Memory B cell (primary cell): ENCODE data around the gene MYOF.
A peak's percentile ranks its signal among the peaks of the same experiment; 100 is the strongest.

ENCODE experiments used
- ATAC-seq: fragments of 150-1000 bp; cut with Tn5 transposase; 2 replicates; pipeline ENCODE4 v1.10.0; 2021; ENCODE audit warnings: low read depth, mild to moderate bottlenecking, moderate library complexity
- DNase-seq, 2 donors: peaks; one replicate each; pipeline ENCODE4 v3.0.0; 2022; ENCODE audit warnings: low spot score in 2 of 2
- H3K27ac Mint-ChIP-seq: one replicate; pipeline ENCODE4 v1.8.0; 2022; ENCODE audit warnings: mild to moderate bottlenecking, moderate library complexity, mixed read lengths
- H3K27me3 Mint-ChIP-seq: one replicate; pipeline ENCODE4 v1.8.0; 2022; ENCODE audit warnings: mixed read lengths
- H3K36me3 Mint-ChIP-seq: one replicate; pipeline ENCODE4 v1.8.0; 2022; ENCODE audit warnings: mild to moderate bottlenecking, mixed read lengths
- H3K4me1 Mint-ChIP-seq: one replicate; pipeline ENCODE4 v1.8.0; 2022; ENCODE audit warnings: mixed read lengths
- H3K4me3 Mint-ChIP-seq: one replicate; pipeline ENCODE4 v1.8.0; 2022; ENCODE audit warnings: mild to moderate bottlenecking, moderate library complexity, mixed read lengths
- H3K9me3 Mint-ChIP-seq: one replicate; pipeline ENCODE4 v1.8.0; 2022; ENCODE audit warnings: mixed read lengths

MYOF gene

GRCh38 chr10:93482145-93482834, at the start of gene MYOF:
MYOF (minus strand) TSS chr10:93482334; CDS start chr10:93482194, 140 bp downstream.
- Mint-ChIP-seq H3K36me3 (no peaks in the 10 kb centered on the region), H3K27ac (peak within 1 kb of the TSS; percentile 66), H3K9me3 (no peaks in the 10 kb centered on the region)

GRCh38 chr10:93518531-93518930, 36.4 kb upstream of the MYOF start:
- Mint-ChIP-seq H3K9me3 (no peaks in the 10 kb centered on the region), H3K4me3 (no peak overlapping the region), H3K4me1 (peaks cover 4% of the 10 kb centered on the region), H3K27ac (no peak overlapping the region), H3K27me3 (no peaks in the 10 kb centered on the region), H3K36me3 (no peaks in the 10 kb centered on the region)
- no peak for ATAC-seq
- DNase-seq = no peak

More at GRCh38 chr10:93482145-93482834, at the start of gene MYOF:
- ATAC-seq (peak; percentile 76), DNase-seq (peak; percentile 27 to 55)
- Mint-ChIP-seq H3K27me3 (no peaks in the 10 kb centered on the region), H3K4me3 (peak within 1 kb of the TSS; percentile 85), H3K4me1 (peaks cover 11% of the 10 kb centered on the region)

GRCh38 chr10:93516006-93516380, 33.9 kb upstream of the MYOF start:
- ATAC-seq = no peak
- no peaks in the 10 kb centered on the region for H3K27me3 Mint-ChIP-seq
- H3K9me3 Mint-ChIP-seq = no peaks in the 10 kb centered on the region
- H3K27ac Mint-ChIP-seq = no peak overlapping the region
- H3K36me3 Mint-ChIP-seq = no peaks in the 10 kb centered on the region
- no peak overlapping the region for H3K4me3 Mint-ChIP-seq
- H3K4me1 Mint-ChIP-seq = peaks cover 7% of the 10 kb centered on the region
- no peak for DNase-seq

- no peaks in the 10 kb centered on the region for H3K27me3 Mint-ChIP-seq
- DNase-seq (no peak), ATAC-seq (no peak)
- H3K27ac Mint-ChIP-seq = no peak overlapping the region
- H3K9me3 Mint-ChIP-seq = no peaks in the 10 kb centered on the region
- H3K4me3 Mint-ChIP-seq = no peak overlapping the region
- peaks cover 7% of the 10 kb centered on the region for H3K4me1 Mint-ChIP-seq
- no peaks in the 10 kb centered on the region for H3K36me3 Mint-ChIP-seq
These were observed 33.2 kb upstream of the MYOF start for GRCh38 chr10:93515071-93516005.

GRCh38 chr10:93514521-93514920, 32.4 kb upstream of the MYOF start:
- Mint-ChIP-seq H3K27ac (no peak overlapping the region), H3K4me3 (no peak overlapping the region), H3K4me1 (peaks cover 7% of the 10 kb centered on the region), H3K9me3 (no peaks in the 10 kb centered on the region), H3K27me3 (no peaks in the 10 kb centered on the region), H3K36me3 (no peaks in the 10 kb centered on the region)
- no peak for ATAC-seq
- no peak for DNase-seq

GRCh38 chr10:93513091-93513490, 31.0 kb upstream of the MYOF start:
- H3K27me3 Mint-ChIP-seq = no peaks in the 10 kb centered on the region
- no peak for ATAC-seq
- H3K36me3 Mint-ChIP-seq = no peaks in the 10 kb centered on the region
- no peak for DNase-seq
- no peak overlapping the region for H3K4me3 Mint-ChIP-seq
- H3K9me3 Mint-ChIP-seq = no peaks in the 10 kb centered on the region
- H3K4me1 Mint-ChIP-seq = peaks cover 7% of the 10 kb centered on the region
- no peak overlapping the region for H3K27ac Mint-ChIP-seq

GRCh38 chr10:93512565-93512964, 30.4 kb upstream of the MYOF start:
- ATAC-seq = no peak
- H3K4me3 Mint-ChIP-seq = no peak overlapping the region
- H3K4me1 Mint-ChIP-seq = peaks cover 7% of the 10 kb centered on the region
- H3K9me3 Mint-ChIP-seq = no peaks in the 10 kb centered on the region
- H3K27ac Mint-ChIP-seq = no peak overlapping the region
- no peaks in the 10 kb centered on the region for H3K27me3 Mint-ChIP-seq
- H3K36me3 Mint-ChIP-seq = no peaks in the 10 kb centered on the region
- no peak for DNase-seq

- H3K27me3 Mint-ChIP-seq = no peaks in the 10 kb centered on the region
- DNase-seq = no peak
- H3K27ac Mint-ChIP-seq = no peak overlapping the region
- ATAC-seq = no peak
- H3K4me1 Mint-ChIP-seq = peaks cover 3% of the 10 kb centered on the region
- no peak overlapping the region for H3K4me3 Mint-ChIP-seq
- no peaks in the 10 kb centered on the region for H3K9me3 Mint-ChIP-seq
- no peaks in the 10 kb centered on the region for H3K36me3 Mint-ChIP-seq
These were observed 27.7 kb upstream of the MYOF start for GRCh38 chr10:93509816-93510215.

GRCh38 chr10:93505075-93505474, 22.9 kb upstream of the MYOF start:
- H3K4me1 Mint-ChIP-seq = peaks cover 3% of the 10 kb centered on the region
- ATAC-seq (no peak), DNase-seq (no peak)
- H3K36me3 Mint-ChIP-seq = no peaks in the 10 kb centered on the region
- H3K27me3 Mint-ChIP-seq = no peaks in the 10 kb centered on the region
- H3K4me3 Mint-ChIP-seq = no peak overlapping the region
- no peaks in the 10 kb centered on the region for H3K9me3 Mint-ChIP-seq
- H3K27ac Mint-ChIP-seq = no peak overlapping the region

GRCh38 chr10:93503075-93503474, 20.9 kb upstream of the MYOF start:
- ATAC-seq = peak; percentile 21
- DNase-seq = no peak
- Mint-ChIP-seq H3K4me3 (peak overlapping the region; percentile 9), H3K4me1 (peaks cover 5% of the 10 kb centered on the region), H3K36me3 (no peaks in the 10 kb centered on the region), H3K9me3 (no peaks in the 10 kb centered on the region), H3K27me3 (no peaks in the 10 kb centered on the region), H3K27ac (no peak overlapping the region)

GRCh38 chr10:93501650-93502049, 19.5 kb upstream of the MYOF start:
- Mint-ChIP-seq H3K9me3 (no peaks in the 10 kb centered on the region), H3K27ac (no peak overlapping the region), H3K27me3 (no peaks in the 10 kb centered on the region), H3K4me1 (peaks cover 15% of the 10 kb centered on the region), H3K36me3 (no peaks in the 10 kb centered on the region), H3K4me3 (no peak overlapping the region)
- DNase-seq = no peak
- ATAC-seq = no peak

GRCh38 chr10:93498166-93498565, 16.0 kb upstream of the MYOF start:
- ATAC-seq = no peak
- Mint-ChIP-seq H3K27me3 (peaks cover 3% of the 10 kb centered on the region), H3K9me3 (no peaks in the 10 kb centered on the region), H3K4me1 (peaks cover 19% of the 10 kb centered on the region), H3K36me3 (no peaks in the 10 kb centered on the region), H3K4me3 (peak overlapping the region; percentile 92), H3K27ac (peak overlapping the region; percentile 72)
- no peak for DNase-seq

GRCh38 chr10:93496322-93497041, 14.3 kb upstream of the MYOF start, which contains the start of gene CEP55:
CEP55 (plus strand) TSS chr10:93496612; CDS start chr10:93500052, 3,440 bp downstream.
- Mint-ChIP-seq H3K36me3 (no peaks in the 10 kb centered on the region), H3K9me3 (no peaks in the 10 kb centered on the region), H3K4me3 (peak within 1 kb of the TSS; percentile 92), H3K27me3 (peaks cover 7% of the 10 kb centered on the region), H3K27ac (peak within 1 kb of the TSS; percentile 83), H3K4me1 (peaks cover 16% of the 10 kb centered on the region)
- peak; percentile 95 for DNase-seq
- ATAC-seq = peak; percentile 98
